HG03045 (cell line): ENCODE measurements around the gene FAM228B.
A peak's percentile ranks its signal among the peaks of the same experiment; 100 is the strongest.
"Not testable (repeated sequence)": the region's sequence is repeated elsewhere in the genome, so short reads cannot be mapped to it uniquely, and the experiment has no call there.

ENCODE experiments used
- ATAC-seq: cut with Tn5 transposase; IDR thresholded peaks from one replicate; pipeline ENCODE4 v1.9.1; 2021; ENCODE audit warnings: mild to moderate bottlenecking, moderate library complexity; ENCODE audit not compliant: unreplicated experiment

The FAM228B gene

GRCh38 chr2:24123195-24123921, at the start of gene FAM228B, which contains the start of gene PFN4:
TSS of gene FAM228B (plus strand) at chr2:24123469. CDS start at chr2:24124362, 893 bp downstream.
TSS of gene PFN4 (minus strand) at chr2:24123334. CDS start at chr2:24122535, 799 bp downstream.
- peak; percentile 93 for ATAC-seq

GRCh38 chr2:24073816-24074215, 49.5 kb upstream of the FAM228B start:
- no peak for ATAC-seq

DNA sequence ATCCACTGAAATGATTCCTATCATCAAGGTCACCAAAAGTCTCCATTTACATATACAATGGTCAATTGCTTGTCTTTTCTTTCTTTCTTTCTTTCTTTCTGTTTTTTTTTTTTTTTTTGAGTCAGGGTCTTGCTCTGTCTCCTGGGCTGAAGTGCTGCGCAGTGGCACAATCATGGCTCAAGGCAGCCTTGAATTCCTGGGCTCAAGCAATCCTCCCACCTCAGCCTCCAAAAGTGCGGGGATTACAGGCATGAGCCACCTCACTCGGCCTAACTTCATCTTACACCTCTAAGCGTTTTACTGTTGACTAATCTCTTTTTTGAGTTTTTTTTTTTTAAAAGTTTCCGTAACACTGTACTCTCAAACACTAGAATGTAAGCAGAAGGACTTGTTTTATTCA, 48.0 kb upstream of the FAM228B start:
- no peak for ATAC-seq

DNA sequence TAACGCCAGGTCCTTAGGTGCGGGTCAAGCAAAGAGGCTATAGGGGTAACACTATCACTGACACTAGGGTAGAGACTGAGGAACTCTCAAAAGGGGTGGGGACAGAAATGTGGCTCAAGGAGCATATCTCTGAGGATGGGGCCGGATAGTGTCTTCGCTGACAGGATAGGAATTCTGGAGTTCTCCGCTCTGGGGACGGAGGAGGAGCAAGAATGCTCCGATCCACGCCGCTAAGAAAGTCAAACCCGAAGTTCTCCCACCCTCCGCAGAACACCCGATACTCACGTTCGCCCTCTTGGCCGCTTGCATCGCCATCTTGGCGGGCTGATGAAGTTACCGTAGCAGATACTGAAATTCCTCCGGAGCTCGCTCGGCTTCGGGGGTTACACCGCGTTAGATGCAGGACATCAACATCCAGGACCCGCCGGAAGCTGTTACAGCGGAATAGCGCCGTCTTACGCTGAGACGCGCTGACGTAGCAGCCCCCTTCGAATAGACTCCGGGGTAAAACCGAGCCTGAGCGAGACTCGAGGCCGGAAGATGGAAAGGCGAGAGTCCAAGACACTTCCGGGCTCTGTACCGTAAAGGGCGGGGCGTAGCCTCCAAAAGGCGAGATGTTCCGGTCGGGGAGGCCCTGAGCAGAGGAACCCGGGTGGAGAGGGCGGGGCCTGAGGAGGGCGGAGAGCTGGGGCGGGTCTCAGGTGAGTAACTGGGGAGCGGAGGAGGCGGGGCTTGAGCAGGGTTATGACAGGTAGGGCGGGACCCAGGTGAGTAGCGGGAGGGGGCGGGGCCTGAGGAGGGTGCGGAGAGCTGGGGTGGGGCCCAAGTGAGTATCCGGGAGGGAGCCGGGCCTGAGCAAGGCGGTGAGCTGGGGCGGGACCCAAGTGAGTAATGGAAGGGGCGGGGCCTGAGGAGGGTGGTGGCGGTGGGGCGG, 47.1 kb upstream of the FAM228B start, which contains the start of gene SF3B6:
SF3B6 (minus strand) TSS at position 412 of the 934 bp plus-strand sequence; CDS start at position 315, 97 bp downstream.
- ATAC-seq = peak; percentile 94

GRCh38 chr2:24076849-24077534, 46.3 kb upstream of the FAM228B start:
- peak; percentile 7 for ATAC-seq

GRCh38 chr2:24077535-24077877, 45.8 kb upstream of the FAM228B start:
- no peak for ATAC-seq

DNA sequence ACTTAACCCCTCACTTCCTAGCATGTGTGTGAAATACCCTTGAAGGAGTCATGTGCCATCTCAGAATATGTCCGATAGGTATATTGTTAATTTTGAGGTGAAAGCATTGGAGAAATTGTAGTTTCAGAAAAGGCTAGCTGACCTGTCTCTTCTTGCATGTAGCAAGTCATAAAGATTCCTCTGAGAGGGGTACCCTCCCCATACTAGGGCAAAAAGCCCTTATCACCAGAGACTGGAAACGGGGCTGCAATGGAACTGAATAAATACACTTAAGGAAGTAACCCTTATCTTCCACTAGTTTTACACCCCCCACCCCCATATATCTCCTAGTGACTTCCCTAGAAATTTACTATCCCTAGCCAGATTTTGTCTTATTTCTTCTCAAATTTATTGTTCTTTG, 45.4 kb upstream of the FAM228B start:
- ATAC-seq = no peak

- no peak for ATAC-seq
These were observed 42.6 kb upstream of the FAM228B start for GRCh38 chr2:24080701-24081100.

GRCh38 chr2:24082787-24083566, 40.3 kb upstream of the FAM228B start:
- no peak for ATAC-seq

DNA sequence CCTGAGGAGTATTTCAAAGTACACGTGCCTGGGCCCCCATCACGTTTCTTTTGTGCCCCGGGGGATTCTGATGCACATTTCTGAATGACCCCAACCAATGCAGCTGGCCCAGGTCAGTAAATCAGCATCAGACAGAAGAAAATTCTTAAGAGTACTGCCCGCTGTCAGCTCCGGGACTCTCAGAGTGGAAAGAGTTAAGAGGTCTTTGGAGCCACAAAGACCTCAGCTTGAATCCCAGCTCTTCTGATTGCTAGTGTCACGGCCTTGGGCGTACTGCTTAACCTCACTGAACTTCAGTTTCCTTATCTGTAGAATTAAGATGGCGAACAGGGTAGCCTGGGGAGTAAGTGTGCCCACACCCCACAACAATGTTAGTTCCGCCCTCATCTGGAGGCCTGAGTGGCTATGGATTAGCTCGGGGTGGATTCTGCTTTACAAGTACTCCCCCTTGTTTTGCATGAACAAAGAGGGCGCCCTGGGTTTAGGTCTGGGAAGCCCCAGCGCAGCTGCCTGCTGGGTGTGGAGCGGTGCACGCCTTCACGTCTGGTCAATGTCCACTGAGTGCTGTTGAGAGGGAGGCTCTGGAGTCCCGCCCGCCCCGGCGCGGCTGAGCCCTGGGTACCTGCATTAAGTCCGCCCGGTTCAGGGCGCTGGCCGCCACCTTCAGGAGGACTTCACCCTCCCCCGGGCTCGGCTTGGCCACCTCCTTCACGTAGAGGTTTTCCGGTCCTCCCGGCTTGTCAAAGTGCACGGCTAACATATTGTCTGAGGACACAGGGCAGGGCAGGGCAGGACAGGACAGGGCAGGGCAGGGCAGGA, 39.5 kb upstream of the FAM228B start:
- peak; percentile 72 for ATAC-seq

DNA sequence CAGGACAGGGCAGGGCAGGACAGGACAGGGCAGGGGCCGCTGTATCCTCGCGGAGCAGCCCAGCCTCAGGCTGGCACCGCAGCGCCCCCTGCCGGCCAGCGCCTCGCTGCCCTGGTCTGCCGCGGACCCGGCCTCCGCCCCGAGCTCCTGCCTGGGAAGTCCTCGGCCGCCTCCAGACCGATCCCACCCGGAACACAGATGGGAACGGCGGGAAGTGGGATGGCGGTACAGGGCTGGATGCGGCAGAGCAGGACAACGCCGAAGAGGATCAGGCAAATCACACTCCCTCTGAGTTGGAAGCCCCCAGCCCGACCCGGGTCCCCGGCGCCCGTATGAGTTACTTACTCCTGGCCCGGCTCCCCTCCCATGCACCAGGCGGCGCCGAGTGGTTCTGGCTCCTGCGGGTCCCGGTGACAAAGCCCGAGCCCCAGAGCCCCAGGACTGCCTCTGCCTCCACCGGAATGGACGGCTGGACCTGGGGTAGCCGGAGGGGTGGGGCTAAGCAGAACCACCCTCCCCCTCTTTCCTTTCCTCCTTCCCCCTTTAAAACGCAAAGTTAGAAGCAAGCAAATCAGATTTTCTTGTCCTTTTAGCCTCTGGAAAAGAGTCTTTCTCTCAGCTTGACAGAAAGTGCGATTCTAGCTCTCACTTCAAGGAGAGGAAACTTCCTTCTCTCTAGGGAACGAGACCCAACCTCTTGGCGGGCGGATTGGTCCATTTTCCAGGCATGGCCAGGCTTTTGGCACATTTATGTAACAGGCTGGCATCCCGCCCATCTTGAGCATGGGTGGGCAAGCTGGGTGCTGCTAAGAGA, 38.7 kb upstream of the FAM228B start, which contains the start of gene TP53I3:
TP53I3 (minus strand) TSS at position 449 of the 814 bp plus-strand sequence. CDS start 508 bp downstream, outside the sequence.
- peak; percentile 82 for ATAC-seq

DNA sequence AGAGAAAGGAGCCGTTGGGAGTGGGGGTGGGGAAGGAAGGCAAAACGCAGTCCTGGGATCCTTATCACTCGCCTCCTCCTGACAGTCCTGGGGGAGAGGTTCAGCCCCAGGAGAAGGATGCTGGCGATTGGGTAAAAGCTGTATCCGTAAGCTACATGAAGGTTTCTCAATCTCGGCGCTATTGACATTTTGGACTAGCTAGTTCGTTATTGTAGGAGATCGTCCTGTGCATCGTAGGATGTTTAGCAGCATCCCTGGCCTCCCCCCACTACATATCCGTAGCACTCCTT, 38.1 kb upstream of the FAM228B start:
- no peak for ATAC-seq

- no peak for ATAC-seq
These were observed 37.0 kb upstream of the FAM228B start for GRCh38 chr2:24086241-24086640.

DNA sequence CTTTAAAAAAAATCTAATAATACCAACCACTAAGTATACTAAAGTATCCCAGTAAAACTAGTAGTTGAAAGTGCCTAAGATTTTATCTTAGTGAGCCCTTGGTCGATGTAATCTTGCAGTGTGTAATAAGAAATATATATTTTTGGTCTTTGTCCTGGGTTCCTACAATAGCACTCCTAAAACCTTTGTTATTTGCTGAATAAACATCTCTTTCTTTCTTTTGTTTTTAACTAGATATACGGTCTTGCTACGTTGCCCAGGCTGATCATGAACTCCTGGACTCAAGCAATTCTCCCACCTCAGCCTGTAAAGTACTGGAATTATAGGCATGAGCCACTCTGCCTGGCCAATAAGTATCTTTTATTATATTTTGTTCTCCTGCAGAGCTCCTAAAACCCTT, 36.2 kb upstream of the FAM228B start:
- ATAC-seq = no peak

- no peak for ATAC-seq
These were observed 34.4 kb upstream of the FAM228B start for GRCh38 chr2:24088821-24089359.

GRCh38 chr2:24093270-24093669, 30.0 kb upstream of the FAM228B start:
- ATAC-seq = not testable (repeated sequence)

GRCh38 chr2:24095171-24095677, 28.0 kb upstream of the FAM228B start:
- ATAC-seq = not testable (repeated sequence)

DNA sequence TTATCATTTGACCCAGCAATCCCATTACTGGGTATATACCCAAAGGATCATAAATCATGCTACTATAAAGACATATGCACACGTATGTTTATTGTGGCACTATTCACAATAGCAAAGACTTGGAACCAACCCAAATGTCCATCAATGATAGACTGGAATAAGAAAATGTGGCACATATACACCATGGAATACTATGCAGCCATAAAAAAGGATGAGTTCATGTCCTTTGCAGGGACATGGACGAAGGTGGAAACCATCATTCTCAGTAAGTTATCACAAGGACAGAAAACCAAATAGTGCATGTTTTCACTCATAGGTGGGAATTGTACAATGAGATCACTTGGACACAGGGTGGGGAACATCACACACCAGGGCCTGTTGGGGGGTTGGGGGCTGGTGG, 22.5 kb upstream of the FAM228B start:
- not testable (repeated sequence) for ATAC-seq
